Bronchial epithelial cell (primary cell): Measurements from ENCODE around the gene C11orf97. TPM values are rescaled to one million over a fixed set of nuclear protein-coding genes. Genes with fewer than 3 reads are reported as not detected.

Experiments used
- DNase-seq: peaks from one replicate; pipeline ENCODE4 v3.0.0-alpha.2; 2010; ENCODE audit warnings: low read depth
- FAIRE-seq: peaks from 2 replicates; lab custom pipeline; 2011; peaks lifted over from hg19 to GRCh38; lab: Jason Lieb, UNC
- H3K27me3 ChIP-seq: 2 replicates; pipeline ENCODE4 v1.5.1; 2011; ENCODE audit warnings: low read length; ENCODE audit not compliant: control insufficient read depth, insufficient read depth
- H3K36me3 ChIP-seq: 2 replicates; pipeline ENCODE4 v1.5.1; 2011; ENCODE audit warnings: low read length; ENCODE audit not compliant: control insufficient read depth, insufficient read depth
- H3K4me3 ChIP-seq: 2 replicates; pipeline ENCODE4 v1.5.1; 2011; ENCODE audit warnings: mild to moderate bottlenecking, low read depth, low read length, control low read depth
- CTCF ChIP-seq: IDR thresholded peaks from 2 replicates; pipeline ENCODE4 v1.5.1; 2011; ENCODE audit warnings: mild to moderate bottlenecking, moderate library complexity, low read length, control low read depth, inconsistent platforms; ENCODE audit not compliant: insufficient read depth, severe bottlenecking
- total RNA-seq: library from RNA; depleted of rRNA; stranded (reverse); fragments of >200 nt; gene quantifications from 2 replicates; pipeline ENCODE4 v1.2.1, GENCODE V29; 2014

The C11orf97 gene
- total RNA-seq, 1 donor from 2014 or later = not detected

GRCh38 chr11:94536386-94536785 is 24.1 kb downstream of the C11orf97 start:
- no peaks in the 10 kb centered on the region for H3K36me3 ChIP-seq
- H3K27me3 ChIP-seq = no peaks in the 10 kb centered on the region
- TF ChIP-seq CTCF = no peak
- FAIRE-seq (no peak), DNase-seq (no peak)
- H3K4me3 ChIP-seq = no peak overlapping the region

DNA sequence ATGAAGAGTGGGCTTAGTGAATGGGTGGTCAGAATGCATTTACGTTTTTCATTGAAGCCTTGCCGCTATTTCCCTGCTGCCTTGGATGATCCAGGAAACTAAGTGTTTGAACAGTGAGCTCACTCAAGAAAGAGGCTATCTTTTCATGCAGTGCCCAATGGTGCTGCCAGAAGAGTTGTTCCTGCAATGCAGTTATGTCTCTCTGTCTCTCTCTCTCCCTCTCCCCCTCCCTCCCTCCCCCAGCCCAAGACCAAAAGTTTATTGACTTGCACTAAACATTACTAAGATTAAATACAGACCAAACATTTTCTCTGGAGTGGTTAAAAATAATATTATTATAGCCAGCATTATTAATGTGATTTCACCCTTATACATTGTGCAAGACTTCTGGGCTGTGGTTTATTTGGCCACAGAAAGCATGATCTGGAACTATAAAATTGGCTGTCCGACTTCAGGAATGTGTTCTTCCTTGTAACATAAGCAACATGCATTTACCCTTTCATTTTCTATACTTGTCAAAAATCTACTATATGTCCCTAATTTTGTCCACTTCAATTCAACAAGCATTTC is 24.9 kb downstream of the C11orf97 start:
- Histone ChIP-seq H3K36me3 (no peaks in the 10 kb centered on the region), H3K4me3 (no peak overlapping the region), H3K27me3 (no peaks in the 10 kb centered on the region)
- no peak for TF ChIP-seq CTCF
- FAIRE-seq = no peak
- no peak for DNase-seq

GRCh38 chr11:94539420-94539819 is 27.2 kb downstream of the C11orf97 start:
- H3K4me3 ChIP-seq = no peak overlapping the region

GRCh38 chr11:94543695-94544645 is 31.7 kb downstream of the C11orf97 start, which contains the start of gene FUT4:
TSS of gene FUT4 (plus strand) at chr11:94543921. CDS start at chr11:94544134, 213 bp downstream.
- DNase-seq (peak; percentile 57), FAIRE-seq (no peak)
- Histone ChIP-seq H3K36me3 (no peaks in the 10 kb centered on the region), H3K4me3 (peak within 1 kb of the TSS; percentile 40), H3K27me3 (no peaks in the 10 kb centered on the region)
- TF ChIP-seq CTCF = no peak

More at GRCh38 chr11:94539420-94539819, 27.2 kb downstream of the C11orf97 start:
- peak; percentile 35 for DNase-seq
- H3K27me3 ChIP-seq = no peaks in the 10 kb centered on the region
- no peak for FAIRE-seq
- TF ChIP-seq CTCF = no peak
- no peaks in the 10 kb centered on the region for H3K36me3 ChIP-seq

GRCh38 chr11:94544646-94545263 is 32.5 kb downstream of the C11orf97 start:
- Histone ChIP-seq H3K4me3 (peak overlapping the region; percentile 40), H3K27me3 (no peaks in the 10 kb centered on the region), H3K36me3 (no peaks in the 10 kb centered on the region)
- FAIRE-seq = no peak
- no peak for DNase-seq
- TF ChIP-seq CTCF = no peak
